Measurements from ENCODE around the gene TEKT2.

GRCh38 chr1:36094621-36095061, 10.7 kb downstream of the TEKT2 start:
- TF ChIP-seq POLR2A (IDR thresholded peaks at IDR 0.05) (no peak), CTCF (IDR thresholded peaks at IDR 0.05) (no peak)

Data from Peyer's patch (tissue), 4 donors.